Activated CD4-positive, alpha-beta T cell treated with anti-CD3 and anti-CD28 coated beads, Interleukin-2, amount 10 ng/mL, durations not matched to agents 24 days and 14 days (primary cell): ENCODE data around the gene MZT2B. TPM values are rescaled to one million over a fixed set of nuclear protein-coding genes. Genes with fewer than 3 reads are reported as not detected.
"Not testable (repeated sequence)": the region's sequence is repeated elsewhere in the genome, so short reads cannot be mapped to it uniquely, and the experiment has no call there.

Experiments used
- DNase-seq: peaks from one replicate; pipeline ENCODE4 v3.0.0; 2022
- H3K27ac Mint-ChIP-seq: one replicate; pipeline ENCODE4 v1.8.0; 2022; ENCODE audit warnings: mild to moderate bottlenecking, mixed read lengths
- H3K27me3 Mint-ChIP-seq: one replicate; pipeline ENCODE4 v1.8.0; 2022; ENCODE audit warnings: mixed read lengths
- H3K36me3 Mint-ChIP-seq: one replicate; pipeline ENCODE4 v1.8.0; 2022; ENCODE audit warnings: low read depth, mild to moderate bottlenecking, mixed read lengths
- H3K4me1 Mint-ChIP-seq: one replicate; pipeline ENCODE4 v1.8.0; 2021; ENCODE audit warnings: mixed read lengths
- H3K4me3 Mint-ChIP-seq: one replicate; pipeline ENCODE4 v1.8.0; 2022; ENCODE audit warnings: mild to moderate bottlenecking, moderate library complexity, mixed read lengths
- H3K9me3 Mint-ChIP-seq: one replicate; pipeline ENCODE4 v1.8.0; 2021; ENCODE audit warnings: mixed read lengths
- intact Hi-C: fragments of 100-400 bp; cut with micrococcal nuclease; formaldehyde crosslinking; loops from one replicate; pipeline ENCODE4 v1.15.1; 2023
- total RNA-seq: library from RNA; stranded (reverse); gene quantifications from 2 replicates; pipeline ENCODE4 v1.2.3, GENCODE V29; 2022

Gene MZT2B, protein sequence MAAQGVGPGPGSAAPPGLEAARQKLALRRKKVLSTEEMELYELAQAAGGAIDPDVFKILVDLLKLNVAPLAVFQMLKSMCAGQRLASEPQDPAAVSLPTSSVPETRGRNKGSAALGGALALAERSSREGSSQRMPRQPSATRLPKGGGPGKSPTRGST
- 312 and 329 TPM in 2 replicates for total RNA-seq

DNA sequence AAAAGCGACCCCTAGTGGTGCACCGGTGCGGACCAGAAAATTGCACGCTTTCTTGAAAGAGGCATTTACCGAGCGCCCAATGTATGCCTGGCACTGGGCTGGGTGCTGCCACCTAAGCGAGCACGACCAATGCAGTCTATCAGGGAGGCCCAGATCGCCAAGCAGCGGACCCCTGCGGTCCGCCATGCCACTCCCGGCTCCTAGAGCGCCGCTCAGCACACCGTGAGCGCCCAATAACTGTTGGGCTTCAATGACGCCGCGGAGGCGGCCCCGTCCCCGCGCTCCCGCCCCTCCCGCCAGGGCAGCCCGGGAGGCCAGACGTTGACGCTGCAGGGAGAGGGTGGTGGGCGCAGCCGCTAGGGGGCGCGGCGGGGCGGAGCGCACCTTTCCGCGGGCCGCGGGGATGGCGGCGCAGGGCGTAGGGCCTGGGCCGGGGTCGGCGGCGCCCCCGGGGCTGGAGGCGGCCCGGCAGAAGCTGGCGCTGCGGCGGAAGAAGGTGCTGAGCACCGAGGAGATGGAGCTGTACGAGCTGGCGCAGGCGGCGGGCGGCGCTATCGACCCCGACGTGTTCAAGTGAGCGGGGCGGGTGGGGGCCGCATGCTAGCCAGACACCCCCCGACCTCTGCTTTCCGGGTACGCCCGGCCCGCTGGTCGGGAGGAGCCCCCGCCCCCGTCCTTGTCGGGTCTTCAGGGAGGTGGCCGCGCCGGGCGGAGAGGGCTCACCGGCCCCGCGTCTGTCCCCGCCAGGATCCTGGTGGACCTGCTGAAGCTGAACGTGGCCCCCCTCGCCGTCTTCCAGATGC, at the start of gene MZT2B:
MZT2B (plus strand) TSS at position 383 of the 803 bp plus-strand sequence; CDS start at position 404, 21 bp downstream.
- H3K9me3 Mint-ChIP-seq, H3K27me3 Mint-ChIP-seq, H3K4me1 Mint-ChIP-seq: not testable (repeated sequence)
- peak; percentile 98 for DNase-seq
- peak within 1 kb of the TSS; percentile 96 for H3K27ac Mint-ChIP-seq
- peaks cover 17% of the 10 kb centered on the region for H3K36me3 Mint-ChIP-seq
- intact Hi-C loops: loop anchor here (1.0 to 5.0 kb wide), 5 partner anchors 37 to 1310 kb away; partner anchors contain the start of genes CCDC74B, IMP4 and MZT2A
- peak within 1 kb of the TSS; percentile 93 for H3K4me3 Mint-ChIP-seq

DNA sequence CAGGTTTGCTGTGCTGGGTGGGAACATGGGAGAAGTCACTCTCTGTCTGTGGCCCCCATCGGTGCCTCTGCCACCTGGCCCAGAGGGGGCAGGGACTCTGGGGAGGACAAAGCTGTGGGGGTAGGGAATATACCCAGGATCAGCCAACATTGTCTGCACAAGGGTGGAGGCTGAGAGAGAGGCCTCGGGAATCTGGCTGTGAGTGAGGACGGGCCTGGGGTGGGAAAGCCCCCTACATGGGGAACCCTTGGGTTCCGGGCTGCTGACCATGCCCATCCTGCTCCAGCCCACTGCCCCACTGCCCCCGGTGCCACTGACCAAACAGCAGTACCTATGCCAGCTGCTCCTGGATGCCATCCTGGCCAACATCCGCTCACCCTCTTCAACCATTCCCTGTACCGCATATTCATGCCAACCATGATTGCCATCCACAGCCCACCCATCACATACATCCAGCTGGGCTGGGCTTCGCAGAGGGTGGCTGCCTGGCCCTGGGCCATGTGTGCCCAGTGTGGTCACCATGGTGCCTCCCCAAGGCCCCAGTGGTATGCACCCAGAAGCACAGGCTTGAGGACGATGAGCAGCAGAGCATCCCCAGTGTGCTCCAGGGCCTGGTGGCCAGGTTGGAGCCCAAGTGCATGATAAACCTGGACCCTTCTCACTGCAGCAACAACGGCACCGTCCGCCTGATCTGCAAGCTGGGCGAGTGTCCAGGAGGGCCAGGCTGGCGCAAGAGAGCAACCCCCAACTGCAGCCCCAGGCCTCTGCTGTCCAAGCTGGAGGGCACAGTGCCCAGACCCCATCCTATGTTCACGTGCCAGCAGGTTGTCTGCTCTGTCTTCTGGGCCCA, 46.1 kb upstream of the MZT2B start:
- Mint-ChIP-seq H3K27me3 (peaks cover 3% of the 10 kb centered on the region), H3K36me3 (no peaks in the 10 kb centered on the region), H3K4me3 (no peak overlapping the region), H3K4me1 (no peaks in the 10 kb centered on the region), H3K9me3 (no peaks in the 10 kb centered on the region), H3K27ac (no peak overlapping the region)
- intact Hi-C loops: no loop called here
- no peak for DNase-seq

DNA sequence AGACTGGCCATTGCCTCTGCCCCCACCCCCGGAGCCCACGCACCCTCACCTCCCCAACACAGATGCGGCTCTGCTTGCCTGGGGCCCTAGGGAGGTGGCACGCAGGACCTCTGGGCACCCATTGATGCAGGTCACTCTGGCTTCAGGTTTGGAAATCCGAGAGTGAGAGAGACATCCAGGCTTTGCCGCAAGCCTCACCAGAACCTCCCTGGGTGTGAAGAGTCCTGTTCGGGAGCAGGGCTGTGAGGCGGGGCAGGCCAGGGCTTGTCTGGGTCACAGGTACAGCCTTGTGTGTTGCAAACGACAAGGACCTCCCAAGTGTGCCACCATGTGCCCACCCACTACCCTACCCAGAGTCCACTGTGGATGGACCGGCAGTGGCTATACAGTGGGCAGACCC, 45.5 kb upstream of the MZT2B start:
- H3K4me1 Mint-ChIP-seq, H3K27ac Mint-ChIP-seq, H3K9me3 Mint-ChIP-seq, H3K36me3 Mint-ChIP-seq, H3K27me3 Mint-ChIP-seq, H3K4me3 Mint-ChIP-seq, DNase-seq, intact Hi-C loops: not testable (repeated sequence)

DNA sequence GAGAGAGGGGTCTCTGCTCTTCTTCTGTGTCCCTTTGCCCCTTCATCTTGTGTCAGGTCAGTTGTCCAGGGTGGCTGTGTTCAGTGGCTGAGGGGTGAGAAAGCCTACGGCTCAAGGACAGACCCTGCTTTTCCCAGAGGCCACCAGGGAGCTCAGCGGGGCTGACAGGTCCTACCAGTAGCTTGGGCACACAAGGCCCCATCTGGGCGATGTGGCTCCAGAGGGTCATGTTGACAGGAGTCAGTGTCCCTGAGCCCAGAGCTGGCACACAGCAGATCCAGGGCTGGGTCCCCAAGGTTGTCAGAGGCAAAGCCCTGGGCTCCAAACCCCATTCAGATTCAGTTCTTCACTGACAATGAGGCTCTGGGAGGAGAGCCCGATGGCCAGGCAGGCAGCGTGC, 44.9 kb upstream of the MZT2B start:
- H3K36me3 Mint-ChIP-seq, H3K27me3 Mint-ChIP-seq, H3K4me3 Mint-ChIP-seq, H3K4me1 Mint-ChIP-seq, intact Hi-C loops, H3K27ac Mint-ChIP-seq, H3K9me3 Mint-ChIP-seq, DNase-seq: not testable (repeated sequence)

DNA sequence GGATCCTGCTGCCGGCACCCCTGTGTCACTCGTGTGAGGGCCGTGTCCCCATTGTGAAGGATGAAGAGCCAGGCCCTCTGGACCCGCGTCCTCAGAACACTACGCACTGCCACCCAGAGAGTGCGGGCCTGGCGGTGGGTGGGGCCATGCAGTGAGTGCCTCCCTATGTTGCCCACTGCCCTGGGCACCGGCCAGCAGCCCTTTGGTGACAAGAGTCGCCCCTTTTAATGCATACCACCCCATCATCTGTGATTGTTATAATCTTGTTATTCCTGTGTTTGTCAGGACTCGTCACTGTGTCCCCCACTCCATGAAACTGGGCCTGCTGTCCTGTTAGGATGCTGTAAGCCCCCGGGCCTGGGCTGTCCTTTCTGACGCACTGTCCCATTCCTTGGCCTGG, 43.7 kb upstream of the MZT2B start:
- H3K27me3 Mint-ChIP-seq, DNase-seq, H3K9me3 Mint-ChIP-seq, H3K36me3 Mint-ChIP-seq, H3K4me3 Mint-ChIP-seq, H3K4me1 Mint-ChIP-seq, intact Hi-C loops, H3K27ac Mint-ChIP-seq: not testable (repeated sequence)

DNA sequence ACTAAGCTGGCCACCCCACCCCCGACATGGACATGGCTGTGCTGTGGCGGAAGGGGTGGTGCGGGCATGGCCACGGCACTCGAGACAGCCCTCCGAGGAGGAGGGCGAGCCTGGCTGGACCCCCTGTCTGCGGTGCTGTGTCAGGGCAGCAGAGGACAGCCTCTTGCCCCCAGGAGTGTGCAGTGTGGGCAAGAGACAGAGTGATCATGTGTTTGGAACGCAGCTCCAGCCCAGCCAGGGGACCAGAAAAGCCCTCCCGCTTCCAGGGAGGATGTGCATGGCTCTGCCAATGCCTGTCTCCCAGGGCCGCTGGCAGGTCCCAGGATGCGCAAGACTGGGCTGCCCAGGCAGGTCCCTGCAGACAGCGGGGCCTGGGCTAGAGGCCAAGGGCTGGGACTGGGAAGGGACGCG, 43.2 kb upstream of the MZT2B start:
- intact Hi-C loops, H3K27ac Mint-ChIP-seq, H3K4me1 Mint-ChIP-seq: not testable (repeated sequence)

DNA sequence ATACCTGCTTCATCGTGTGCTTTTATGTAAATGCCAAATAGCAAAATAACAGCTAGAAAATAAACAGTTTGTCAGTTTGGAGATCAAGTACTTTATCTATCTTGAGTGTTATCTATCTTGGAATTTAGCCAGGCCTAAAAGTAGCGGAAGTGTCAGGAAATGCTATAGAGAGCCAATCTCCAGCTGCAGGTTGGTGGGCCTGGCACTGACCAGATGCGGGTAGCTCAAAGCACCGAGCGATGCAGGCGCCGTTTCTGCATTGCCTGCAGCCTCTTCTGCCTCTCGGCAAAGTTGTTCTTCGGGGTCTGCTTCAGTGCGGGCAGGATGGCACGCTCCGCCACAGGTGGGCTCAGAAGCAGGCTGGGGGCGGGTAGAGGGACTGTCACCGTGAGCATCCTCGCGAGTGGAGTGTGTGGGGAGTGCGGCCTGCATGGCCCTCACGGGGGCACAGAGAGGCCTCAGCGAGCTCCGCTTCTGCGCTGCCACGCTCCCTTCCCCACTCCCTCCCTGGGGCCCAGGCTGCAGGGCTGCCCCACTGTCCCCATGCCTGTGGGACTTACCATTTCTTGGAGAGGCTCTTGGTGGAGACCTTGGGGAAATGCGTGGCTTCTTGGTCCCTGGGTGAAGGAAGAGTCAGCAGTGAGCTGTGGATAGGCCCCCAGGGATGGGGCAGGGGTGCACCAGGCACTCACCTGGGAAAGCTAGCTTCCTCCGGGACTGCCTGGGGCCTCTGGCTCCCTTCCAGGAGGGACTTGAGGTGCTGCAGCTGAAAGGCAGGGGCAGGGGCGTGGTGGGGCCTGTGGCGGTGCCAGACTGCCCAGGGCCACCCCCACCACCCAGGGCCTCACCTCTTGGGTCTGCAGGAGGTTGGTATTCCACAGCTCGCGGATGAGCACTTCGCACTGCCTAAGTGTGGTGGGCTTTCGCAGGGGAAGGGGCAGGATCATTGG, 42.5 kb upstream of the MZT2B start:
- H3K27me3 Mint-ChIP-seq, H3K9me3 Mint-ChIP-seq, H3K27ac Mint-ChIP-seq, intact Hi-C loops, H3K4me3 Mint-ChIP-seq, H3K36me3 Mint-ChIP-seq, H3K4me1 Mint-ChIP-seq, DNase-seq: not testable (repeated sequence)

More for the DNA sequence above, 43.2 kb upstream of the MZT2B start:
- H3K4me3 Mint-ChIP-seq, H3K9me3 Mint-ChIP-seq, H3K27me3 Mint-ChIP-seq, H3K36me3 Mint-ChIP-seq, DNase-seq: not testable (repeated sequence)

DNA sequence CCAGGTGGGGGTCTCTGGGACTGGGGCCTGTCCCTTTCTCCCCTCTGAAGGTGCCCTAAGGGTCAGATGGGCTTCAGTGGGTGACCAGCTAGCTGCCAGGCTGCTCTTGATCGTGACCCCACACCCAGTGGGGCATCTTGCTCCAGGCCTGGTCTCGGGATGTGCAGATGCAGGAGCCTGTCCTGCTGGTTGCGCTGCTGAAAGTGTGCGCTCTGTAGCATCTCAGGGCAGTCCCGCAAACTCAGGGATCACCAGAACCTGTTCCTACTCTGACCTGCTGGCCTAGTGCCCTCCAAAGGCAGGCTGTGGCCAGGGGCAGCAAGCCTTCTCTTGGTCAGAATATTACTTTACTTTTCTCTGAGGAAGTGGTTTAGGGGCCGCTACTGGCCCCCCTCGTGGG, 41.5 kb upstream of the MZT2B start:
- H3K36me3 Mint-ChIP-seq, H3K27me3 Mint-ChIP-seq, H3K27ac Mint-ChIP-seq, H3K9me3 Mint-ChIP-seq, H3K4me3 Mint-ChIP-seq, DNase-seq, H3K4me1 Mint-ChIP-seq, intact Hi-C loops: not testable (repeated sequence)

DNA sequence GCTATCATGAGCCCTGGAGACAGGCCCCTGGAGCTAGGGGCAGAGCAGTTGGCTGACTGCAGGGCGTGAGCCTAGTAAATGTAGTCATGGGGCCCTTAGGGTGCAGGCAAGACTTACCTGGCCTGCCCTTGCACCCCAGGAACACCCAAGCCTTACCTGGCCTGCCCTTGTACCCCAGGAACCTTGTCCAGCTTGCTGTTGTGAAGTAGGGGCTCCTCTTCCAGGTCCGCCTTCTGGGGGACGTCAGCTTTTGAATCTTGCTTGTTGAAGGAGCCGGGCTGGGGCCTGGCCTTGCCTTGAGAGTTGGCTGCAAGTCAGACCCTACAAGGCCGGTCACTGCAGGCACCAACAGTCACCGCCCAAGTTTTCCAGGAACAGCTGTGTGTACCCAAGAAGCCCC, 41.1 kb upstream of the MZT2B start:
- H3K9me3 Mint-ChIP-seq, intact Hi-C loops: not testable (repeated sequence)
- H3K27me3 Mint-ChIP-seq: peaks cover 12% of the 10 kb centered on the region

DNA sequence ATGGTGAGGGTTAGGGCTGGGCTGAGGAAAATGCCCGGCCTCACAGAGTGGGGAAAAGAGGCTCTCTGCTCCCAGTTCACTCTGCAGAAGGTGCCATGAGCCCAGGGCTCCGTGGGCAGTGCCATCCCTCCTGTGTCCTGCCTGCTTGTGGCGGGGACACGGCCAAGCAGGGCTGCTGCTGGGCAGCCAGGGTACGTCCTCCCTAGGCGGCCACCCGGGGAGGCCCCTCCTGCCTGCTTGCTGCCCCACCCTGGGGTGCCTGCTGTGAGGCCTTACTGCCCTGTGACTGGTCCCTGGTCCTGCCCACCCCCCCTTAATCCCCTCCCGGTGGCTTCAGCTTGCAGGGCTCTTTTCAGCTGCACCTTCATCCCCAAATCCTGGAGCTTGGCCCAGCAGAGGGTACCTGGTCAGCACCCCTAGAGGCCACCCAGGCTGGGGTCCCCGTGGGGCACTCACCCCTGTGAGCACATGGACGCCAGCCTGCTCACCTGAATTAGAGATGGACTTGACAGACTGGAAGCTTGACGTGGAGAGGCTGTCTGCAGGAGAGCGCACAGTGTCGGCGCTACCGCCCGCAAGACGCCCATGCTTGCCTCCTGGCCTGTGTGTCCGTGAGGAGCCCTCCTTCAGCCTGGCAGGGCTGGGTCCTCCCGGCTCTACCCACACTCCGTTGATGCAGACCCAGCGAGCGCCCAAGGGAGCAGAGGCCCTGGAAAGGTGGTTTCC, 40.3 kb upstream of the MZT2B start:
- H3K4me1 Mint-ChIP-seq, H3K9me3 Mint-ChIP-seq, H3K27ac Mint-ChIP-seq, H3K4me3 Mint-ChIP-seq, H3K36me3 Mint-ChIP-seq, intact Hi-C loops: not testable (repeated sequence)
- peaks cover 16% of the 10 kb centered on the region for H3K27me3 Mint-ChIP-seq
- peak; percentile 51 for DNase-seq

More for the DNA sequence above, 41.1 kb upstream of the MZT2B start:
- H3K36me3 Mint-ChIP-seq, H3K27ac Mint-ChIP-seq, H3K4me1 Mint-ChIP-seq, DNase-seq, H3K4me3 Mint-ChIP-seq: not testable (repeated sequence)

DNA sequence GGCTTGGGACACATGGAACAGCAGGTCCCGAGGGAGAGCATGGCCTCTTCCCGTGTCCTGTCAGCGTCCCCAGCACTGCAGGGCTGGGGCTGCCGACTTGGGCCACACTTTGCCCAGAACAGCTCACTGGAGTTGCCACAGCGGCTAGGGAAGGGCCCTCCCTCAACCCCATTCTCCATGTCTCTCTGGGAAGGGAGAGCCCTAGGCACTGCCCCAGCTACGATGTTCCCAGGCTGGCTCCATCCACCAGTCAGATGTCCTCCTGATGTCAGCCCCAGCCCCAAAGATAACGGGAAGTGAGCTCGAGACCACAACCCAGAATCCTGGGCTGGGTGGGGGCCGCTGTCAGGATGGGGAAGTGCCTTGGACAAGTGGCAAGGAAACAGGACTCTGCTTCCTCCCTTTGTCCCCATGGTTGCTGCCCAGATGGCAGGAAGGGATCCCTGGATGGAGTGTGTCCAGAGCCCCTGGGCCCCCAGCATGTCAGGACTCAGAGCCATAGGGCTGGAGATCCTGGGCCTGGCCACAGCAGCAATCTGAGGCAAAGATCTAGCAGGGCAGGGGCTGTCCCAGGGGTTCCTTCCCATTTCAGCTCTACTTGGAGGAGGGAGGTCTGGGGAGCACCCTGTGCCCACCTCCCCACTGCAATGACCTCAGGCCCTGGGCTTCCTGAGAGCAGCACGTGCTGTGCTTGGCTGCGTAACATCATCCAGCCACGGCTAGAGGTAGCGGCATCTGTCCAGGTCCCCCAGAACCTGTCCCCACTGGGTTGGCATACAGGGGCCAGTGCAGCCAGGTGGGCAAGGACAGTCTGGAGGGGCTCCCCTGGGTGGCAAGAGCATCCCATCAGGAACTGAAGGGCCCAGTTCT, 39.4 kb upstream of the MZT2B start:
- H3K4me1 Mint-ChIP-seq, intact Hi-C loops, H3K27ac Mint-ChIP-seq, H3K9me3 Mint-ChIP-seq, H3K36me3 Mint-ChIP-seq: not testable (repeated sequence)
- Mint-ChIP-seq H3K27me3 (peaks cover 16% of the 10 kb centered on the region), H3K4me3 (peak overlapping the region; percentile 77)
- peak; percentile 46 for DNase-seq
